Left ventricle myocardium superior (tissue), 1 donor: ENCODE results near the gene LRRC17. TPM values are rescaled to one million over a fixed set of nuclear protein-coding genes. Genes with fewer than 3 reads are reported as not detected.

ENCODE experiments used
- total RNA-seq: library from RNA; stranded (reverse); fragmentation: NEBNext Ultra II Directional; extraction: Animal tissue kit (Norgen Biotek cat#: 25700); gene quantifications from one replicate; pipeline ENCODE4 v1.2.1, GENCODE V29; 2021
- donor health status: DM: no; HTN: yes; CAD: no; lungs with severe emphysema.

Gene LRRC17
- total RNA-seq, 1 donor from 2014 or later, result 1.9 TPM

Other genes with a start within 250 kb of the LRRC17 start
- 3.4 TPM for gene POLR2J2, start 241.3 kb upstream of the LRRC17 start, total RNA-seq
- 9.3 TPM for gene FAM185A, start 164.0 kb upstream of the LRRC17 start, total RNA-seq
- 0.27 TPM for gene FBXL13, start 161.8 kb downstream of the LRRC17 start, total RNA-seq
- 19.4 TPM for gene ARMC10, start 162.1 kb downstream of the LRRC17 start, total RNA-seq
- gene NAPEPLD, start 236.1 kb downstream of the LRRC17 start, total RNA-seq, result 16.7 TPM